ENCODE data around the gene LGALS7B.
"Not testable (repeated sequence)": the region's sequence is repeated elsewhere in the genome, so short reads cannot be mapped to it uniquely, and the experiment has no call there.

The LGALS7B gene

GRCh38 chr19:38770228-38770948 is 18.6 kb upstream of the LGALS7B start:
- not testable (repeated sequence) for DNase-seq

- DNase-seq, result not testable (repeated sequence)
These were observed 18.1 kb upstream of the LGALS7B start for GRCh38 chr19:38770949-38771275.

DNA sequence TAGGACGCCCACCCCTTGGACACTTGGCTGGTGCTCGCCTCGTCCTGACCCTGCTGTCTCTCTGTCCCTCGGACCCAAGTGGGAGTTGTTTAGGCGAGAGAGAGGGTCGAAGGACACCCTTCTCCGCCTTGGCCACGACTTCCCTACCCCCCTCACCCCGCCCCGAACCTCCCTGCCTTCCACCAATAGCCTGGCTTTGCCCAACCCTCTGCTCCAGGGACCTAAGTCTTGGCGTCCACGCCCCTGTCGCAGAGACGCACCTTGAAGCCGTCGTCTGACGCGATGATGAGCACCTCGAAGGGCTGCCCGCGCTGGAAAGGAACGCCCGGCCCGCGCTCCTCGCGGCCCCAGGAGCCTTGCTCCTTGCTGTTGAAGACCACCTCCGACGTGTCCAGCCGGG is 17.4 kb upstream of the LGALS7B start:
- not testable (repeated sequence) for DNase-seq

DNA sequence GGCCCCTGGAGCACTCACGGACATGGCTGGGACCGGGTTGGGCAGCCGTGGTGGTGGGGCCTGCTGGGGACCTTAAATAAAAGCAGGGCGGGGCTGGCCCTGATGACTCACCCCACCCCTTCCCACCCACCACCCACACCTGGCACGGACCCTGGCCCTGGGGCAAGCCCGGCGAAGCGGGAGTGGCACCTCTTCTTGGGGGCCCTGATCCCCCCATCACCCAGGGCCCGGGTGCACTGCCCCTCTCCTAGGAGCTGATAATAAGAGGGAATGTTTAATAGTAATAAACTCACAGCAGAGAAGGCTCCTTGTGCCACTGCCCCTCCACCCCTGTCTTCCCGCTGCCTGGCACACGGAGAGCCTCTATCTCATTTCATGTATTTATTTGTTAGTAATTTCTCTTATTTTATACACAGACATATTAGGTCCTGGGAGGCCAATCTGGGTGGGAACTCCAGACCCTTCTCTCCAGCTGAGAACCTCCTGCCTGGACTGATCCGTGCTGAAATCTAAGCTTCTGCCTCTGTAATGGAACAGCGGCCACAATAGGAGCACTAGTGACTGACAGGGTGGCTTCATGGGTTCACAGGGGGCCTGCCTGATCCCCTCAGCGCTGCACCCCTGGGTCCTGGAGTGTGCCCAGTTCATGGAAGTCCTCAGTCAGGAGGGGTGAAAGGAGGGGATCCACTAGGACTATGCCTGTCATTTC is 15.4 kb upstream of the LGALS7B start, which contains the start of gene LGALS7:
Gene LGALS7 (minus strand): TSS at position 49 of the 709 bp plus-strand sequence. CDS start 25 bp downstream, at position 24.
- no peak for DNase-seq

GRCh38 chr19:38774181-38774950 is 14.6 kb upstream of the LGALS7B start:
- no peak for DNase-seq

DNA sequence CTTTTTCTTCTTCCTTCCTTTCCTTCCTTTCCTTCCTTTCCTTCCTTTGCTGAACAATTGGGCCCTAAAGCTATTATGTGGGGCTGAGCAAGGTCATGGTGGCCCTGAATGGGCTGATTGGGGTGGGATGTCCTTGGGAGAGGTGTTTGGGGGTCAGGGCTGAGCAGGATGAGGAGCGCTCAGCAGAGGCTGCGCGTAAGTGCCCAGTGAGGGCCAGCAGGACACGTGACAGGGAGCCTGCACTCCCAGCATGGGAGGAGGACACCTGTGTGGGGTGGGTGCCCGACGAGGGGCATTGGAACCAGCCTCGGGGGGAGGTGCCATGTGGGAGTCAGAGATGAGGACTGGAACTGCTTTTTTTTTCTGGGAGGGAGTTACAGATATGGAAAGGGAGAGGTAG is 10.3 kb upstream of the LGALS7B start:
- no peak for DNase-seq

DNA sequence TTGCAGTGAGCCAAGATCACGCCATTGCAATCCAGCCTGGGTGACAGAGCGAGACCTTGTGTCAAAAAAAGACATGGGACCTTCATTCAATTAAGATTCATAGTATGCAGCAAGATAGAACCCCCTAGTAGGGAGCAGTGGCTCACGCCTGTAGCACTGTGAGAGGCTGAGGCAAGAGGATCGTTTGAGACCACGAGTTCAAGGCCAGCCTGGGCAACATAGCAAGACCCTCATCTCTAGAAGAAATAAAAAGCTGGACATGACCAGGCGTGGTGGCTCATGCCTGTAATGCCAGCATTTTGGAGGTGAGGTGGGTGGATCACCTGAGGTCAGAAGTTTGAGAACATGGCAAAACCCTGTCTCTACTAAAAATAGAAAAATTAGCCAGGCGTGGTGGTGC is 8.6 kb upstream of the LGALS7B start:
- no peak for DNase-seq

GRCh38 chr19:38781058-38781457 is 7.9 kb upstream of the LGALS7B start:
- no peak for DNase-seq

DNA sequence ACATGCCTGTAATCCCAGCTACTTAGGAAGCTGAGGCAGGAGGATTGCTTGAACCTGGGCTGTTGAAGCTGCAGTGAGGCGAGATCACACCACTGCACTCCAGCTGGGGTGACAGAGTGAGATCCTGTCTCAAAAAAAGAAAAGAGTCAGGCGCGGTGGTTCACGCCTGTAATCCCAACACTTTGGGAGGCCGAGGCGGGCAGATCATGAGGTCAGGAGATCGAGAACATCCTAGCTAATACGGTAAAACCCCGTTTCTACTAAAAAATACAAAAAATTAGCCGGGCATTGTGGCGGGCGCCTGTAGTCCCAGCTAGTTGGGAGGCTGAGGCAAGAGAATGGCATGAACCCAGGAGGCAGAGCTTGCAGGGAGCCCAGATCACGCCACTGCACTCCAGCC is 6.8 kb upstream of the LGALS7B start:
- not testable (repeated sequence) for DNase-seq

GRCh38 chr19:38784224-38784623 is 4.8 kb upstream of the LGALS7B start:
- no peak for DNase-seq

DNA sequence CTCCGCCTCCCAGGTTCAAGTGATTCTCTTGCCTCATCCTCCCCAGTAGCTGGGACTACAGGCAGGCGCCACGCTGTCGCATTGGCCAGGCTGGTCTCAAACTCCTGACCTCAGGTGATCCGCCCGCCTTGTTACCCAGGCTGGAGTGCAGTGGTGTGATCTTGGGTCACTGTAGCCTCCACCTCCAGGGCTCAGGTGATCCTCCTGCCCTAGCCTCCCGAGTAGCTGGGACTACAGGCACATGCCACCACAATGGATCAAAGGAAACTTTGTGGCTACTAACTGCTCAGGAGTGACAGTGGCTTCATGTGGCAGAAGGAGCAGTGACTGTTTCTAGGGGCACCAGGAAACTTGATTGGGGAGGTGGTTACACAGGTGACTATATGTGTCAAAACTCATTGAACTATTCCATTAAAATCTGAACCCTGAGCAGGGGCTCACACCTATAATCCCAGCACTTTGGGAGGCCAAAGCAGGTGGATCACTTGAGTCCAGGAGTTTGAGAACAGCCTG is 3.8 kb upstream of the LGALS7B start:
- no peak for DNase-seq

GRCh38 chr19:38786061-38786460 is 2.9 kb upstream of the LGALS7B start:
- DNase-seq, result not testable (repeated sequence)

- no peak for DNase-seq
These were observed 2.3 kb upstream of the LGALS7B start for GRCh38 chr19:38786572-38787265.

DNA sequence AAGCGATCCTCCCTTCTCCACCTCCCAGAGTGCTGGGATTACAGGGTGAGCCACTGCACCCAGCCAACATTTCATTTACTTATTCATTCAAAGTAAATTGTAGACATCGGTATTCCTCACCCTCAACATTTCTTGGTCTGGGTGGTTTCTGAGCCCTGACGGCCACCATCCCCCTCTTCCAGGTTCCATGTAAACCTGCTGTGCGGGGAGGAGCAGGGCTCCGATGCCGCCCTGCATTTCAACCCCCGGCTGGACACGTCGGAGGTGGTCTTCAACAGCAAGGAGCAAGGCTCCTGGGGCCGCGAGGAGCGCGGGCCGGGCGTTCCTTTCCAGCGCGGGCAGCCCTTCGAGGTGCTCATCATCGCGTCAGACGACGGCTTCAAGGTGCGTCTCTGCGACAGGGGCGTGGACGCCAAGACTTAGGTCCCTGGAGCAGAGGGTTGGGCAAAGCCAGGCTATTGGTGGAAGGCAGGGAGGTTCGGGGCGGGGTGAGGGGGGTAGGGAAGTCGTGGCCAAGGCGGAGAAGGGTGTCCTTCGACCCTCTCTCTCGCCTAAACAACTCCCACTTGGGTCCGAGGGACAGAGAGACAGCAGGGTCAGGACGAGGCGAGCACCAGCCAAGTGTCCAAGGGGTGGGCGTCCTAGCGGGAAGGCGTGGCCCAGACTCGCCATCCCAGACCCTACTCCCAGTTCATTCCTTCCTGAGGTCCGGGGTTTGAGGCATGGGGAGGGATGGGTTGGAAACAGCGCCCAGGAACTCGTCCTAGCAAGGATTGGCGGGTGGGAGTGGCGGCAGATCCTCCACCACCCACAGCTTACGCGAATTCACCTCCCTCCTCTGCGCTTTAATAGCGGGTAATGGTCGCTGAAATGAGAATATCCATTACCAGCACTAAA is 1.8 kb downstream of the LGALS7B start:
- DNase-seq, result not testable (repeated sequence)

DNA sequence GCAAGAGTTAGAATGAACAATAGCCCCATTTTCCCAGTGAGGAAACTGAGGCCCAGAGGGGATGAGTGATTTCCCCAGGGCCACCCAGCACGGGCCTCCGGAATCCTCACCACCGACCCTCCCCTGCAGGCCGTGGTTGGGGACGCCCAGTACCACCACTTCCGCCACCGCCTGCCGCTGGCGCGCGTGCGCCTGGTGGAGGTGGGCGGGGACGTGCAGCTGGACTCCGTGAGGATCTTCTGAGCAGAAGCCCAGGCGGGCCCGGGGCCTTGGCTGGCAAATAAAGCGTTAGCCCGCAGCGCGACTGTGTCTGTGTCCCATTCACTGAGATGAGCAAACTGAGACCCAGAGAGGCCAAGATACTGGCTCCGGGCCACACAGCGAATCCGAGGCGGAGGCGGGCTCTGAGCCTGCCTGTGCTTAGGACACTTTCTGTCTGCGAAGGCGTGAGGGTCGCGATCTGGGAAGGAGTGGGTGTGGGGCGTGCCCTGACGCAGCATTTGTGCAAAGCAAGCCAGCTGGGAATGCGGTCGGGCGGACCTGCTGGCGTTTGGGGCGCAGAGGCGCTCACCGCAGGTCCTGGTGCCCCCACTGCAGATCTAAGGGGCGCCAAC is 2.6 kb downstream of the LGALS7B start:
- not testable (repeated sequence) for DNase-seq

DNA sequence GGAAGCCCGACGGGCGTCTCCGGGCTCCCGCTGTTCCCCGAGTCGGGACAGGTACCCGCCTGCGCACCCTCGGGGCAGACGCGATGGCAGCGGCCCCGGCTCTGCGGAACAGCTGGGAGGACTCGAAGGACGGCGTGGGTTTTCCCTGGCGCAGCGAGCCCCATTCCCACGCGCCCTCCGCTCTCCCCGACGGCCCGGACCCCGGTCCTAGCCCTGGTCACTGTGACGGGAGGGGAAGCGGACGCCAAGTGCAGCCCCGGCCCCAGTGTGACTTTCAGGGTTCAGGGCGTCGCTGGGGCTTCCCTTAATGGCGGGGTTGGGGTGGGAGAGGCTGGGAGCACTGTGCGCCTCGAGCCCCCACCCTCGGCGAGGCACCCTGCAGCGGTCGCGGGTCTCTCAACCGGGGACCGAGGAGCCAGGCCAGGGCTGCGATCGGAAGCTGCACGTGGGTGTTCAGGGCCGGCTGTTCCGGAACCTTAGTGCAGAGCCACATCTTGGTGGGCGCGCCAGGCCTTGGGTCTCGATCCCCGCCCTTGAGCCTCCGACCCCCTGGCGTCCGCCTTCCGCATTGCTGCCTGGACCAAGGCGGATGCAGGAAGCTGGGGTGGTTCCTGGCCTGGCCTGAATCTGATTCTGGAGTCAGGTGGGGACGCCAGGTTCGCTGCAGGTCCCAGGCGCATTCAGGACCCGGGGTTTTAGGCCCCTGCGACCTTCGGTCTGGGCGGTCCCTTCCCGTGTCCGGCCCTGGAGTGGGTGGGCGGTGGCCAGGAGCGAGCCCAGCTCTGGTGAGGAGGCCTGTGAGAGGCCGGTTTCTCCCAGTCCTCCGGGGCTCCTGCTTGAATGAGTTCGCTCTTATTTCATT is 3.5 kb downstream of the LGALS7B start:
- peak; percentile 36 to 53 for DNase-seq

DNA sequence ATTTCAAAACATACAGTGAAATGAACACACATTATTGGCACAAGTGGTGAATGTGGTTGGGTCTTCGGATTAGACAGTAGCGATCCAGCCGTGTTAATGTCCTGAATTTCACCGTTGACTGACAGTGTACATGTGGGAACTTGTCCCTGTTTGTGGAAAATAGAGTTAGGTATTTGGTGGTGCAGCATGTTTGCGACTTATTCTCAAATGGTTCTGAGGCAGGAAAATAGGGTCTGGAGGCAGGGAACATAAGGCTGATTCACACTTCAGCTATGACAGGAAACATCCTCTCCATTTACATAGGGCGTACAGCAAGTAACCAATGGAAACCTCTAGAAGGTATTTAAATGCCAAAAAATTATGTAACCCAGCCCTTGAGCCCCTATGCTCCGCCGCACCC is 4.2 kb downstream of the LGALS7B start:
- DNase-seq, result no peak

- DNase-seq, result no peak
These were observed 4.7 kb downstream of the LGALS7B start for GRCh38 chr19:38793671-38794070.

- no peak for DNase-seq
These were observed 6.5 kb downstream of the LGALS7B start for GRCh38 chr19:38795549-38795948.

- no peak for DNase-seq
These were observed 7.2 kb downstream of the LGALS7B start for GRCh38 chr19:38796154-38796553.
